HFFc6 (cell line): ENCODE data around the gene RND3. TPM values are rescaled to one million over a fixed set of nuclear protein-coding genes. Genes with fewer than 3 reads are reported as not detected.

Experiments used
- DNase-seq: peaks from one replicate; pipeline ENCODE4 v3.0.0-alpha.2; 2018
- H3K27ac Mint-ChIP-seq: 2 replicates; pipeline ENCODE4 v1.8.0; 2020; ENCODE audit warnings: mild to moderate bottlenecking, mixed read lengths
- H3K27me3 Mint-ChIP-seq: 2 replicates; pipeline ENCODE4 v1.8.0; 2021; ENCODE audit warnings: mild to moderate bottlenecking, moderate library complexity, mixed read lengths; ENCODE audit not compliant: insufficient read depth
- H3K36me3 Mint-ChIP-seq: 2 replicates; pipeline ENCODE4 v1.8.0; 2021; ENCODE audit warnings: low read depth, mixed read lengths
- H3K4me1 Mint-ChIP-seq: 2 replicates; pipeline ENCODE4 v1.8.0; 2020; ENCODE audit warnings: low read depth, mixed read lengths
- H3K4me3 Mint-ChIP-seq: 2 replicates; pipeline ENCODE4 v1.8.0; 2020; ENCODE audit warnings: mild to moderate bottlenecking, moderate library complexity, mixed read lengths
- H3K9me3 Mint-ChIP-seq: 2 replicates; pipeline ENCODE4 v1.8.0; 2020; ENCODE audit warnings: mild to moderate bottlenecking, mixed read lengths
- CTCF ChIP-seq: fragments of 200-600 bp; sonication (generic); IDR thresholded peaks from 2 replicates; pipeline ENCODE4 v1.5.0; 2021; ENCODE audit warnings: antibody characterized with exemption, mild to moderate bottlenecking
- total RNA-seq, 6 experiments: library from RNA; stranded (reverse); fragmentation: NEBNext Ultra II Directional; extraction: Animal tissue kit (Norgen Biotek cat#: 25700); gene quantifications; 2 replicates in 1 of 6; 3 replicates in 5 of 6; pipeline ENCODE4 v1.2.3, GENCODE V29; 2021

Gene RND3
- total RNA-seq, 6 experiments from 2014 or later, result 365 to 525 (median 438) TPM

- H3K4me3 Mint-ChIP-seq, result peak overlapping the region; percentile 20; the same call in 1 of the 2 replicates
- peaks cover 25% of the 10 kb centered on the region for H3K36me3 Mint-ChIP-seq
- H3K4me1 Mint-ChIP-seq, result peaks cover 65% of the 10 kb centered on the region
- no peak for DNase-seq
- no peak for TF ChIP-seq CTCF
- H3K9me3 Mint-ChIP-seq, result 0 out of 2 replicates have a peak, but pooled peaks cover 3% of the 10 kb centered on the region
- H3K27ac Mint-ChIP-seq, result peak overlapping the region; percentile 75
- peaks cover 24% of the 10 kb centered on the region for H3K27me3 Mint-ChIP-seq
Observed at GRCh38 chr2:150464986-150465385, 22.5 kb downstream of the RND3 start.

GRCh38 chr2:150464270-150464669, 23.2 kb downstream of the RND3 start:
- Mint-ChIP-seq H3K9me3 (0 out of 2 replicates have a peak, but pooled peaks cover 3% of the 10 kb centered on the region), H3K36me3 (peaks cover 18% of the 10 kb centered on the region), H3K27ac (peak overlapping the region; percentile 75)

DNA sequence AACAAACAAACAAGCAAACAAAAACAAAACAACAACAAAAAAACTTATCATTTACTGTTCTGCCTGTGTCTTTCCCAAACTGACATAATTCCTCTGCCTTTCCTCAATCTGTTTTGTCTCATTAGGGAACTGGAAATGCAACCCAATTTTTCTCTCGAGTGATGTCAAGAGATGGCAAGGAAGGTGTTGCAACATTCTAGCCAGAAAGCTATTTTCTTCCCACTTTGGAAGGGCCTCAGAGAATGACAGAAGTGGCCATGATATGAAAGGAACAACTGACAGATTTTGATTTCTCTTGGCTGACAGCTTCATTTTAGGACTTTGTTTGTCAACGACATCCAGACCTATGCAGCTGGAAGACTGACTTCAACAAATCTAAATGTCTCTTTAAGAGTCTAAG, 24.7 kb downstream of the RND3 start:
- H3K27me3 Mint-ChIP-seq, result peaks cover 14% of the 10 kb centered on the region
- no peak overlapping the region for H3K27ac Mint-ChIP-seq
- H3K36me3 Mint-ChIP-seq, result peaks cover 4% of the 10 kb centered on the region; the same call in 1 of the 2 replicates
- H3K9me3 Mint-ChIP-seq, result 0 out of 2 replicates have a peak, but pooled peaks cover 3% of the 10 kb centered on the region
- no peak overlapping the region for H3K4me3 Mint-ChIP-seq
- H3K4me1 Mint-ChIP-seq, result peaks cover 50% of the 10 kb centered on the region
- DNase-seq, result no peak
- no peak for TF ChIP-seq CTCF

More at GRCh38 chr2:150464270-150464669, 23.2 kb downstream of the RND3 start:
- no peak for TF ChIP-seq CTCF
- peaks cover 61% of the 10 kb centered on the region for H3K4me1 Mint-ChIP-seq
- H3K4me3 Mint-ChIP-seq, result no peak overlapping the region
- H3K27me3 Mint-ChIP-seq, result peaks cover 20% of the 10 kb centered on the region
- no peak for DNase-seq

GRCh38 chr2:150459281-150459680, 28.2 kb downstream of the RND3 start:
- no peak for TF ChIP-seq CTCF
- H3K27ac Mint-ChIP-seq, result no peak overlapping the region
- H3K9me3 Mint-ChIP-seq, result no peaks in the 10 kb centered on the region
- peaks cover 17% of the 10 kb centered on the region for H3K4me1 Mint-ChIP-seq
- H3K27me3 Mint-ChIP-seq, result no peaks in the 10 kb centered on the region
- H3K36me3 Mint-ChIP-seq, result no peaks in the 10 kb centered on the region
- no peak overlapping the region for H3K4me3 Mint-ChIP-seq
- no peak for DNase-seq

- H3K9me3 Mint-ChIP-seq, result no peaks in the 10 kb centered on the region
- H3K4me3 Mint-ChIP-seq, result no peak overlapping the region
- peaks cover 6% of the 10 kb centered on the region; the same call in 1 of the 2 replicates for H3K4me1 Mint-ChIP-seq
- no peak overlapping the region for H3K27ac Mint-ChIP-seq
- no peak for DNase-seq
- H3K36me3 Mint-ChIP-seq, result peaks cover 7% of the 10 kb centered on the region; the same call in 1 of the 2 replicates
- no peak for TF ChIP-seq CTCF
- H3K27me3 Mint-ChIP-seq, result no peaks in the 10 kb centered on the region; the same call in none of the 2 replicates
Observed at GRCh38 chr2:150450765-150451164, 36.7 kb downstream of the RND3 start.
